HEK293 (cell line): ENCODE data around the gene MAGEH1.

ENCODE experiments used
- PBX3 ChIP-seq: sonication (generic); formaldehyde crosslinking; IDR thresholded peaks from 2 replicates; pipeline ENCODE4 v1.8.1; 2022; ENCODE audit warnings: mild to moderate bottlenecking, moderate library complexity, missing genetic modification reagents
- ZNF157 ChIP-seq: fragments of 450-650 bp; formaldehyde crosslinking; IDR thresholded peaks from 2 replicates; pipeline ENCODE4 v1.5.1; 2016; ENCODE audit warnings: missing biosample characterization, missing genetic modification characterization
- ZNF274 ChIP-seq, 2 experiments: fragments of 200-500 bp in 1 of 2; fragments of 450-650 bp in 1 of 2; sonication (Bioruptor generic) in 1 of 2; formaldehyde crosslinking in 1 of 2; IDR thresholded peaks; 2 replicates each; pipeline versions ENCODE4 v1.5.1 to v1.6.1; 2014 to 2016; ENCODE audit warnings: borderline replicate concordance in 1 of 2, inconsistent platforms in 1 of 2, low read length in 1 of 2, missing biosample characterization in 1 of 2, missing genetic modification characterization in 1 of 2
- ZNF423 ChIP-seq: fragments of 450-650 bp; formaldehyde crosslinking; IDR thresholded peaks from 2 replicates; pipeline ENCODE4 v1.5.1; 2016; ENCODE audit warnings: missing biosample characterization, missing genetic modification characterization
- ZNF658 ChIP-seq: fragments of 450-650 bp; formaldehyde crosslinking; IDR thresholded peaks from 2 replicates; pipeline ENCODE4; 2016; ENCODE audit warnings: missing biosample characterization, missing genetic modification characterization
- TF ChIP-seq, protein P1 (sequence below): fragments of 450-650 bp; formaldehyde crosslinking; IDR thresholded peaks from 2 replicates; pipeline ENCODE4 v1.5.1; 2016; ENCODE audit warnings: missing biosample characterization, missing genetic modification characterization
- TF ChIP-seq, protein P2 (sequence below): fragments of 450-650 bp; formaldehyde crosslinking; IDR thresholded peaks from 2 replicates; pipeline ENCODE4 v1.5.1; 2016; ENCODE audit warnings: missing biosample characterization, missing genetic modification characterization
- TF ChIP-seq, protein P3 (sequence below): fragments of 450-650 bp; formaldehyde crosslinking; IDR thresholded peaks from 2 replicates; pipeline ENCODE4 v1.5.1; 2016; ENCODE audit warnings: missing biosample characterization, missing genetic modification characterization
- TF ChIP-seq, protein P4 (sequence below): fragments of 450-650 bp; formaldehyde crosslinking; IDR thresholded peaks from 2 replicates; pipeline ENCODE4 v1.5.1; 2016; ENCODE audit warnings: missing biosample characterization, missing genetic modification characterization
- TF ChIP-seq, protein P5 (sequence below): fragments of 450-650 bp; formaldehyde crosslinking; IDR thresholded peaks from 2 replicates; pipeline ENCODE4 v1.5.1; 2016; ENCODE audit warnings: missing biosample characterization, missing genetic modification characterization

DNA sequence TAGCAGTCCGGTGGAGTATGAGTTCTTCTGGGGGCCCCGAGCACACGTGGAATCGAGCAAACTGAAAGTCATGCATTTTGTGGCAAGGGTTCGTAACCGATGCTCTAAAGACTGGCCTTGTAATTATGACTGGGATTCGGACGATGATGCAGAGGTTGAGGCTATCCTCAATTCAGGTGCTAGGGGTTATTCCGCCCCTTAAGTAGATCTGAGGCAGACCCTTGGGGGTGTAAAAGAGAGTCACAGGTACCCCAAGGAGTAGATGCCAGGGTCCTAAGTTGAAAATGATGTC is 852 bp downstream of the MAGEH1 start:
- TF ChIP-seq ZNF658 (tag by site-specific recombination) (no peak), ZNF274 (IDR thresholded peaks at IDR 0.05; ENCODE audit: low read length) (no peak), ZNF274 (tag by site-specific recombination; IDR thresholded peaks at IDR 0.05; ENCODE audit: borderline replicate concordance) (no peak), ZNF157 (no peak), PBX3 (CRISPR knock-in tag) (no peak), ZNF423 (tag by site-specific recombination) (no peak)
- TF ChIP-seq, protein P1, sequence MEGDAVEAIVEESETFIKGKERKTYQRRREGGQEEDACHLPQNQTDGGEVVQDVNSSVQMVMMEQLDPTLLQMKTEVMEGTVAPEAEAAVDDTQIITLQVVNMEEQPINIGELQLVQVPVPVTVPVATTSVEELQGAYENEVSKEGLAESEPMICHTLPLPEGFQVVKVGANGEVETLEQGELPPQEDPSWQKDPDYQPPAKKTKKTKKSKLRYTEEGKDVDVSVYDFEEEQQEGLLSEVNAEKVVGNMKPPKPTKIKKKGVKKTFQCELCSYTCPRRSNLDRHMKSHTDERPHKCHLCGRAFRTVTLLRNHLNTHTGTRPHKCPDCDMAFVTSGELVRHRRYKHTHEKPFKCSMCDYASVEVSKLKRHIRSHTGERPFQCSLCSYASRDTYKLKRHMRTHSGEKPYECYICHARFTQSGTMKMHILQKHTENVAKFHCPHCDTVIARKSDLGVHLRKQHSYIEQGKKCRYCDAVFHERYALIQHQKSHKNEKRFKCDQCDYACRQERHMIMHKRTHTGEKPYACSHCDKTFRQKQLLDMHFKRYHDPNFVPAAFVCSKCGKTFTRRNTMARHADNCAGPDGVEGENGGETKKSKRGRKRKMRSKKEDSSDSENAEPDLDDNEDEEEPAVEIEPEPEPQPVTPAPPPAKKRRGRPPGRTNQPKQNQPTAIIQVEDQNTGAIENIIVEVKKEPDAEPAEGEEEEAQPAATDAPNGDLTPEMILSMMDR = no peak
- TF ChIP-seq, protein P2, sequence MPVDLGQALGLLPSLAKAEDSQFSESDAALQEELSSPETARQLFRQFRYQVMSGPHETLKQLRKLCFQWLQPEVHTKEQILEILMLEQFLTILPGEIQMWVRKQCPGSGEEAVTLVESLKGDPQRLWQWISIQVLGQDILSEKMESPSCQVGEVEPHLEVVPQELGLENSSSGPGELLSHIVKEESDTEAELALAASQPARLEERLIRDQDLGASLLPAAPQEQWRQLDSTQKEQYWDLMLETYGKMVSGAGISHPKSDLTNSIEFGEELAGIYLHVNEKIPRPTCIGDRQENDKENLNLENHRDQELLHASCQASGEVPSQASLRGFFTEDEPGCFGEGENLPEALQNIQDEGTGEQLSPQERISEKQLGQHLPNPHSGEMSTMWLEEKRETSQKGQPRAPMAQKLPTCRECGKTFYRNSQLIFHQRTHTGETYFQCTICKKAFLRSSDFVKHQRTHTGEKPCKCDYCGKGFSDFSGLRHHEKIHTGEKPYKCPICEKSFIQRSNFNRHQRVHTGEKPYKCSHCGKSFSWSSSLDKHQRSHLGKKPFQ (tag by site-specific recombination) = no peak
- TF ChIP-seq, protein P3, sequence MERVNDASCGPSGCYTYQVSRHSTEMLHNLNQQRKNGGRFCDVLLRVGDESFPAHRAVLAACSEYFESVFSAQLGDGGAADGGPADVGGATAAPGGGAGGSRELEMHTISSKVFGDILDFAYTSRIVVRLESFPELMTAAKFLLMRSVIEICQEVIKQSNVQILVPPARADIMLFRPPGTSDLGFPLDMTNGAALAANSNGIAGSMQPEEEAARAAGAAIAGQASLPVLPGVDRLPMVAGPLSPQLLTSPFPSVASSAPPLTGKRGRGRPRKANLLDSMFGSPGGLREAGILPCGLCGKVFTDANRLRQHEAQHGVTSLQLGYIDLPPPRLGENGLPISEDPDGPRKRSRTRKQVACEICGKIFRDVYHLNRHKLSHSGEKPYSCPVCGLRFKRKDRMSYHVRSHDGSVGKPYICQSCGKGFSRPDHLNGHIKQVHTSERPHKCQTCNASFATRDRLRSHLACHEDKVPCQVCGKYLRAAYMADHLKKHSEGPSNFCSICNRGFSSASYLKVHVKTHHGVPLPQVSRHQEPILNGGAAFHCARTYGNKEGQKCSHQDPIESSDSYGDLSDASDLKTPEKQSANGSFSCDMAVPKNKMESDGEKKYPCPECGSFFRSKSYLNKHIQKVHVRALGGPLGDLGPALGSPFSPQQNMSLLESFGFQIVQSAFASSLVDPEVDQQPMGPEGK (tag by site-specific recombination) = no peak
- TF ChIP-seq, protein P4, sequence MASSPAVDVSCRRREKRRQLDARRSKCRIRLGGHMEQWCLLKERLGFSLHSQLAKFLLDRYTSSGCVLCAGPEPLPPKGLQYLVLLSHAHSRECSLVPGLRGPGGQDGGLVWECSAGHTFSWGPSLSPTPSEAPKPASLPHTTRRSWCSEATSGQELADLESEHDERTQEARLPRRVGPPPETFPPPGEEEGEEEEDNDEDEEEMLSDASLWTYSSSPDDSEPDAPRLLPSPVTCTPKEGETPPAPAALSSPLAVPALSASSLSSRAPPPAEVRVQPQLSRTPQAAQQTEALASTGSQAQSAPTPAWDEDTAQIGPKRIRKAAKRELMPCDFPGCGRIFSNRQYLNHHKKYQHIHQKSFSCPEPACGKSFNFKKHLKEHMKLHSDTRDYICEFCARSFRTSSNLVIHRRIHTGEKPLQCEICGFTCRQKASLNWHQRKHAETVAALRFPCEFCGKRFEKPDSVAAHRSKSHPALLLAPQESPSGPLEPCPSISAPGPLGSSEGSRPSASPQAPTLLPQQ (tag by site-specific recombination) = no peak
- TF ChIP-seq, protein P5, sequence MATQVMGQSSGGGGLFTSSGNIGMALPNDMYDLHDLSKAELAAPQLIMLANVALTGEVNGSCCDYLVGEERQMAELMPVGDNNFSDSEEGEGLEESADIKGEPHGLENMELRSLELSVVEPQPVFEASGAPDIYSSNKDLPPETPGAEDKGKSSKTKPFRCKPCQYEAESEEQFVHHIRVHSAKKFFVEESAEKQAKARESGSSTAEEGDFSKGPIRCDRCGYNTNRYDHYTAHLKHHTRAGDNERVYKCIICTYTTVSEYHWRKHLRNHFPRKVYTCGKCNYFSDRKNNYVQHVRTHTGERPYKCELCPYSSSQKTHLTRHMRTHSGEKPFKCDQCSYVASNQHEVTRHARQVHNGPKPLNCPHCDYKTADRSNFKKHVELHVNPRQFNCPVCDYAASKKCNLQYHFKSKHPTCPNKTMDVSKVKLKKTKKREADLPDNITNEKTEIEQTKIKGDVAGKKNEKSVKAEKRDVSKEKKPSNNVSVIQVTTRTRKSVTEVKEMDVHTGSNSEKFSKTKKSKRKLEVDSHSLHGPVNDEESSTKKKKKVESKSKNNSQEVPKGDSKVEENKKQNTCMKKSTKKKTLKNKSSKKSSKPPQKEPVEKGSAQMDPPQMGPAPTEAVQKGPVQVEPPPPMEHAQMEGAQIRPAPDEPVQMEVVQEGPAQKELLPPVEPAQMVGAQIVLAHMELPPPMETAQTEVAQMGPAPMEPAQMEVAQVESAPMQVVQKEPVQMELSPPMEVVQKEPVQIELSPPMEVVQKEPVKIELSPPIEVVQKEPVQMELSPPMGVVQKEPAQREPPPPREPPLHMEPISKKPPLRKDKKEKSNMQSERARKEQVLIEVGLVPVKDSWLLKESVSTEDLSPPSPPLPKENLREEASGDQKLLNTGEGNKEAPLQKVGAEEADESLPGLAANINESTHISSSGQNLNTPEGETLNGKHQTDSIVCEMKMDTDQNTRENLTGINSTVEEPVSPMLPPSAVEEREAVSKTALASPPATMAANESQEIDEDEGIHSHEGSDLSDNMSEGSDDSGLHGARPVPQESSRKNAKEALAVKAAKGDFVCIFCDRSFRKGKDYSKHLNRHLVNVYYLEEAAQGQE (tag by site-specific recombination) = no peak
